HepG2 (cell line): Measurements from ENCODE around the gene TGM5.

Experiments
- MIXL1 ChIP-seq: IDR thresholded peaks from 2 replicates; pipeline ENCODE4 v1.6.1; 2016
- MLLT10 ChIP-seq: sonication (generic); formaldehyde crosslinking; IDR thresholded peaks from 2 replicates; pipeline ENCODE4 v1.4.0; 2020; ENCODE audit warnings: missing genetic modification reagents
- NPAS2 ChIP-seq: sonication (generic); formaldehyde crosslinking; IDR thresholded peaks from 2 replicates; pipeline ENCODE4 v1.8.0; 2022; ENCODE audit warnings: mild to moderate bottlenecking, missing genetic modification reagents, borderline replicate concordance
- POLR2A ChIP-seq, 2 experiments: IDR thresholded peaks; 2 replicates each; pipeline ENCODE4 v1.6.1; 2011; ENCODE audit warnings: low read depth in 2 of 2, low read length in 2 of 2, mild to moderate bottlenecking in 1 of 2, moderate library complexity in 1 of 2; ENCODE audit not compliant: insufficient read depth in 1 of 2
- SNRNP70 ChIP-seq: fragments of 200-400 bp; formaldehyde crosslinking; IDR thresholded peaks from 2 replicates; pipeline ENCODE4 v1.6.1; 2017; ENCODE audit warnings: mild to moderate bottlenecking, low read depth, low read length, moderate library complexity
- USF2 ChIP-seq, 2 experiments: sonication (generic) in 1 of 2; formaldehyde crosslinking in 1 of 2; IDR thresholded peaks; 2 replicates each; pipeline versions ENCODE4 v1.5.1 to v1.6.1; 2011 to 2020; ENCODE audit warnings: borderline replicate concordance in 1 of 2, low read depth in 1 of 2, low read length in 1 of 2, mild to moderate bottlenecking in 1 of 2, missing genetic modification reagents in 1 of 2, moderate library complexity in 1 of 2
- ZEB1 ChIP-seq: IDR thresholded peaks from 2 replicates; pipeline ENCODE4 v1.6.1; 2012; ENCODE audit warnings: mild to moderate bottlenecking, low read depth, inconsistent platforms; ENCODE audit not compliant: insufficient replicate concordance
- ZNF205 ChIP-seq: IDR thresholded peaks from 2 replicates; pipeline ENCODE4 v1.6.1; 2018; ENCODE audit warnings: missing biosample characterization, missing genetic modification reagents
- ZNF337 ChIP-seq: sonication (generic); formaldehyde crosslinking; IDR thresholded peaks from 2 replicates; pipeline ENCODE4 v1.5.1; 2020; ENCODE audit warnings: missing genetic modification reagents, low read depth, mild to moderate bottlenecking, borderline replicate concordance
- TF ChIP-seq, protein P1 (sequence below): sonication (generic); formaldehyde crosslinking; IDR thresholded peaks from 2 replicates; pipeline ENCODE4 v1.5.0; 2020; ENCODE audit warnings: mild to moderate bottlenecking, missing genetic modification reagents, moderate library complexity

GRCh38 chr15:43225201-43225949, 41.4 kb downstream of the TGM5 start:
- no peak for TF ChIP-seq NPAS2
- TF ChIP-seq ZNF205 (CRISPR knock-in tag) = no peak
- TF ChIP-seq, protein P1, sequence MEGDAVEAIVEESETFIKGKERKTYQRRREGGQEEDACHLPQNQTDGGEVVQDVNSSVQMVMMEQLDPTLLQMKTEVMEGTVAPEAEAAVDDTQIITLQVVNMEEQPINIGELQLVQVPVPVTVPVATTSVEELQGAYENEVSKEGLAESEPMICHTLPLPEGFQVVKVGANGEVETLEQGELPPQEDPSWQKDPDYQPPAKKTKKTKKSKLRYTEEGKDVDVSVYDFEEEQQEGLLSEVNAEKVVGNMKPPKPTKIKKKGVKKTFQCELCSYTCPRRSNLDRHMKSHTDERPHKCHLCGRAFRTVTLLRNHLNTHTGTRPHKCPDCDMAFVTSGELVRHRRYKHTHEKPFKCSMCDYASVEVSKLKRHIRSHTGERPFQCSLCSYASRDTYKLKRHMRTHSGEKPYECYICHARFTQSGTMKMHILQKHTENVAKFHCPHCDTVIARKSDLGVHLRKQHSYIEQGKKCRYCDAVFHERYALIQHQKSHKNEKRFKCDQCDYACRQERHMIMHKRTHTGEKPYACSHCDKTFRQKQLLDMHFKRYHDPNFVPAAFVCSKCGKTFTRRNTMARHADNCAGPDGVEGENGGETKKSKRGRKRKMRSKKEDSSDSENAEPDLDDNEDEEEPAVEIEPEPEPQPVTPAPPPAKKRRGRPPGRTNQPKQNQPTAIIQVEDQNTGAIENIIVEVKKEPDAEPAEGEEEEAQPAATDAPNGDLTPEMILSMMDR (CRISPR knock-in tag) = peak; percentile 85
- no peak for TF ChIP-seq ZEB1
- TF ChIP-seq SNRNP70 = no peak
- TF ChIP-seq ZNF337 (CRISPR knock-in tag) = no peak
- TF ChIP-seq MLLT10 (CRISPR knock-in tag) = no peak
- no peak for TF ChIP-seq MIXL1 (CRISPR knock-in tag)
- TF ChIP-seq POLR2A (IDR thresholded peaks at IDR 0.05; ENCODE audit: insufficient read depth in 1 of 2, low read depth in 2 of 2, low read length in 2 of 2) = no peak
- TF ChIP-seq USF2 (IDR thresholded peaks at IDR 0.05; ENCODE audit: low read depth, low read length) = no peak
- TF ChIP-seq USF2 (CRISPR knock-in tag; IDR thresholded peaks at IDR 0.05; ENCODE audit: borderline replicate concordance) = no peak
